Peyer's patch (tissue), 4 donors: ENCODE measurements around the gene PSPH.

Experiments used
- POLR2A ChIP-seq, 2 donors: fragments of 450-650 bp; IDR thresholded peaks; one replicate each; pipeline ENCODE4 v1.5.1; 2017; ENCODE audit warnings: antibody characterized with exemption in 2 of 2, mild to moderate bottlenecking in 2 of 2, moderate library complexity in 2 of 2
- TF ChIP-seq, protein P1 (sequence below), 6 experiments: fragments of 450-650 bp in 4 of 6; fragments of 200-600 bp in 2 of 6; sonication (generic) in 1 of 6; IDR thresholded peaks; one replicate each; pipeline ENCODE4 v1.5.1; 2017 to 2019; ENCODE audit warnings: antibody characterized with exemption in 6 of 6, mild to moderate bottlenecking in 3 of 6, moderate library complexity in 1 of 6

- TF ChIP-seq, protein P1, sequence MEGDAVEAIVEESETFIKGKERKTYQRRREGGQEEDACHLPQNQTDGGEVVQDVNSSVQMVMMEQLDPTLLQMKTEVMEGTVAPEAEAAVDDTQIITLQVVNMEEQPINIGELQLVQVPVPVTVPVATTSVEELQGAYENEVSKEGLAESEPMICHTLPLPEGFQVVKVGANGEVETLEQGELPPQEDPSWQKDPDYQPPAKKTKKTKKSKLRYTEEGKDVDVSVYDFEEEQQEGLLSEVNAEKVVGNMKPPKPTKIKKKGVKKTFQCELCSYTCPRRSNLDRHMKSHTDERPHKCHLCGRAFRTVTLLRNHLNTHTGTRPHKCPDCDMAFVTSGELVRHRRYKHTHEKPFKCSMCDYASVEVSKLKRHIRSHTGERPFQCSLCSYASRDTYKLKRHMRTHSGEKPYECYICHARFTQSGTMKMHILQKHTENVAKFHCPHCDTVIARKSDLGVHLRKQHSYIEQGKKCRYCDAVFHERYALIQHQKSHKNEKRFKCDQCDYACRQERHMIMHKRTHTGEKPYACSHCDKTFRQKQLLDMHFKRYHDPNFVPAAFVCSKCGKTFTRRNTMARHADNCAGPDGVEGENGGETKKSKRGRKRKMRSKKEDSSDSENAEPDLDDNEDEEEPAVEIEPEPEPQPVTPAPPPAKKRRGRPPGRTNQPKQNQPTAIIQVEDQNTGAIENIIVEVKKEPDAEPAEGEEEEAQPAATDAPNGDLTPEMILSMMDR (IDR thresholded peaks at IDR 0.05) = no peak
- TF ChIP-seq POLR2A (IDR thresholded peaks at IDR 0.05) = no peak
Measured at GRCh38 chr7:56007167-56007652, 44.0 kb downstream of the PSPH start.
